HepG2 (cell line): ENCODE data around the gene PPP2R2D. TPM values are rescaled to one million over a fixed set of nuclear protein-coding genes. Genes with fewer than 3 reads are reported as not detected.

Experiments used
- ATAC-seq: fragments of 200-7000 bp; cut with Tn5 transposase; 3 replicates; pipeline ENCODE4 v1.9.1; 2020; ENCODE audit warnings: mild to moderate bottlenecking, moderate library complexity
- BruUV-seq: library from RNA; stranded (reverse); fragments of 400-500 nt; replicated peaks from 2 replicates; lab custom pipeline; 2021; lab: Mats Ljungman, UMichigan
- CTCF ChIA-PET: fragments of 300-600 bp; formaldehyde crosslinking; extraction: SDS; loops from one replicate; lab custom pipeline; 2021; ENCODE audit warnings: low total read pairs, inconsistent platforms, low intra/inter-chr PET ratio; lab: Yijun Ruan, JAX
- POLR2A ChIA-PET: fragments of 350-600 bp; sonication (Branson Sonifier 250); formaldehyde crosslinking; loops from one replicate; lab custom pipeline; 2020; ENCODE audit warnings: antibody characterized with exemption, inconsistent platforms; lab: Yijun Ruan, JAX
- DNase-seq: peaks from one replicate; pipeline ENCODE4 v3.0.0-alpha.2; 2015; ENCODE audit warnings: low spot score
- FAIRE-seq: peaks from 3 replicates; lab custom pipeline; 2011; peaks lifted over from hg19 to GRCh38; lab: Jason Lieb, UNC
- H2AFZ ChIP-seq: one replicate; pipeline ENCODE4 v1.6.1; 2011; ENCODE audit warnings: low read length, inconsistent platforms
- H3K27ac ChIP-seq: fragments of 300-600 bp; 3 replicates; pipeline ENCODE4 v1.8.0; 2011; ENCODE audit warnings: mixed run types, mild to moderate bottlenecking, mixed read lengths, low read length, inconsistent platforms; ENCODE audit not compliant: insufficient read depth; ENCODE audit errors: extremely low read length
- H3K27me3 ChIP-seq, 2 experiments: fragments of 200-600 bp in 1 of 2; 2 replicates in 1 of 2; 3 replicates in 1 of 2; pipeline versions ENCODE4 v1.6.0 to v1.8.0; 2011; ENCODE audit warnings: low read length in 2 of 2, mild to moderate bottlenecking in 2 of 2, moderate library complexity in 2 of 2, inconsistent platforms in 1 of 2; ENCODE audit not compliant: insufficient read depth in 2 of 2, control insufficient read depth in 1 of 2
- H3K36me3 ChIP-seq, 2 experiments: fragments of 200-600 bp in 1 of 2; replicated peaks in 1 of 2; 2 replicates in 1 of 2; 3 replicates in 1 of 2; pipeline versions ENCODE4 v1.5.1 to v1.8.0; 2011; ENCODE audit warnings: low read length in 2 of 2, inconsistent platforms in 1 of 2; ENCODE audit not compliant: insufficient read depth in 2 of 2, control insufficient read depth in 1 of 2
- H3K4me1 ChIP-seq: 2 replicates; pipeline ENCODE4 v1.5.1; 2012; ENCODE audit warnings: low read length, inconsistent platforms; ENCODE audit not compliant: insufficient read depth
- H3K4me2 ChIP-seq: 2 replicates; pipeline ENCODE4 v1.6.0; 2011; ENCODE audit warnings: low read depth, low read length, inconsistent platforms
- H3K4me3 ChIP-seq, 3 experiments: fragments of 200-600 bp in 1 of 3; sonication (generic), shearing (Covaris generic) in 1 of 3; replicated peaks in 1 of 3; 2 replicates each; pipeline ENCODE4 v1.5.1; 2011 to 2016; ENCODE audit warnings: low read length in 3 of 3, inconsistent platforms in 2 of 3, low read depth in 2 of 3, mild to moderate bottlenecking in 2 of 3, control low read depth in 1 of 3, mixed read lengths in 1 of 3; ENCODE audit not compliant: insufficient read depth in 1 of 3
- H3K79me2 ChIP-seq: one replicate; pipeline ENCODE4 v1.6.1; 2011; ENCODE audit warnings: low read length, inconsistent platforms; ENCODE audit not compliant: insufficient read depth
- H3K9ac ChIP-seq: 2 replicates; pipeline ENCODE4 v1.6.0; 2011; ENCODE audit warnings: mild to moderate bottlenecking, low read depth, low read length, inconsistent platforms; ENCODE audit not compliant: insufficient read depth
- H3K9me3 ChIP-seq: 2 replicates; pipeline ENCODE4 v1.5.1; 2012; ENCODE audit warnings: mild to moderate bottlenecking, low read length
- H4K20me1 ChIP-seq: 2 replicates; pipeline ENCODE4 v1.6.0; 2011; ENCODE audit warnings: inconsistent platforms, mild to moderate bottlenecking, low read length, moderate library complexity; ENCODE audit not compliant: insufficient read depth
- CREB1 ChIP-seq, 2 experiments: fragments of 450-650 bp in 1 of 2; IDR thresholded peaks; 2 replicates each; pipeline ENCODE4 v1.6.1; 2016 to 2017; ENCODE audit warnings: control low read depth in 1 of 2, mild to moderate bottlenecking in 1 of 2, missing compliant biosample characterization in 1 of 2, missing genetic modification characterization in 1 of 2
- HNRNPLL ChIP-seq: fragments of 200-400 bp; formaldehyde crosslinking; IDR thresholded peaks from 2 replicates; pipeline ENCODE4 v1.6.1; 2017; ENCODE audit warnings: mild to moderate bottlenecking, low read depth, low read length; ENCODE audit not compliant: poor library complexity, severe bottlenecking
- MED1 ChIP-seq: sonication (generic); formaldehyde crosslinking; IDR thresholded peaks from 2 replicates; pipeline ENCODE4 v1.4.0; 2020; ENCODE audit warnings: missing genetic modification reagents
- MTF1 ChIP-seq: sonication (generic); formaldehyde crosslinking; IDR thresholded peaks from 2 replicates; pipeline ENCODE4 v1.5.0; 2020; ENCODE audit warnings: missing genetic modification reagents
- MXD3 ChIP-seq: IDR thresholded peaks from 2 replicates; pipeline ENCODE4 v1.6.1; 2016; ENCODE audit warnings: mild to moderate bottlenecking, missing biosample characterization, missing genetic modification reagents
- NFIC ChIP-seq: IDR thresholded peaks from 2 replicates; pipeline ENCODE4 v1.6.1; 2012; ENCODE audit warnings: mild to moderate bottlenecking, low read length, inconsistent platforms
- PHF5A ChIP-seq: IDR thresholded peaks from one replicate; pipeline ENCODE4 v1.6.1; 2018; ENCODE audit warnings: low read depth, missing genetic modification reagents; ENCODE audit not compliant: unreplicated experiment
- ZBTB7B ChIP-seq: sonication (generic); formaldehyde crosslinking; IDR thresholded peaks from 2 replicates; pipeline ENCODE4 v1.4.0; 2020; ENCODE audit warnings: missing genetic modification reagents
- ZNF10 ChIP-seq: sonication (generic); formaldehyde crosslinking; IDR thresholded peaks from 2 replicates; pipeline ENCODE4 v1.4.0; 2020; ENCODE audit warnings: mild to moderate bottlenecking, low read depth, missing genetic modification reagents, borderline replicate concordance
- ZNF205 ChIP-seq: IDR thresholded peaks from 2 replicates; pipeline ENCODE4 v1.6.1; 2018; ENCODE audit warnings: missing biosample characterization, missing genetic modification reagents
- ZNF329 ChIP-seq: sonication (generic); formaldehyde crosslinking; IDR thresholded peaks from 2 replicates; pipeline ENCODE4 v1.9.0; 2021; ENCODE audit warnings: low read depth, mild to moderate bottlenecking, missing genetic modification reagents
- ZNF597 ChIP-seq: sonication (generic); formaldehyde crosslinking; IDR thresholded peaks from 2 replicates; pipeline ENCODE4 v1.5.0; 2020; ENCODE audit warnings: missing genetic modification reagents
- ZNF609 ChIP-seq: sonication (generic); formaldehyde crosslinking; IDR thresholded peaks from 2 replicates; pipeline ENCODE4 v1.4.0; 2020; ENCODE audit warnings: mild to moderate bottlenecking, missing genetic modification reagents, borderline replicate concordance
- ZNF747 ChIP-seq: sonication (generic); formaldehyde crosslinking; IDR thresholded peaks from 2 replicates; pipeline ENCODE4 v1.8.1; 2023; ENCODE audit warnings: missing genetic modification reagents, mild to moderate bottlenecking, borderline replicate concordance
- ZZZ3 ChIP-seq: sonication (generic); formaldehyde crosslinking; IDR thresholded peaks from 2 replicates; pipeline ENCODE4 v1.4.0; 2020; ENCODE audit warnings: missing genetic modification reagents, mild to moderate bottlenecking, borderline replicate concordance
- WGBS: methylation state at CpG from one replicate; pipeline ENCODE4 v1.1.6; 2017; ENCODE audit warnings: low lambda C conversion rate; 5-methylcytosine and 5-hydroxymethylcytosine counted together
- in situ Hi-C: cut with HindIII; loops from 2 replicates; pipeline ENCODE4 v1.10.0; 2017; ENCODE audit warnings: low pct_unique_long_range_greater_than_20kb; ENCODE audit not compliant: extremely low pct_ligation_motif_present
- intact Hi-C: fragments of 100-400 bp; cut with micrococcal nuclease; formaldehyde crosslinking; loops from one replicate; pipeline ENCODE4 v1.10.0; 2022; ENCODE audit not compliant: unreplicated experiment
- polyA plus RNA-seq, 8 experiments: library from polyadenylated mRNA; depleted of rRNA in 3 of 8; stranded (reverse) in 7 of 8; unstranded in 1 of 8; fragments of >200 nt; fragmentation: Illumina TruSeq in 4 of 8; extraction: Trizol in 4 of 8; gene quantifications; 2 replicates each; pipeline versions ENCODE4 v1.2.1 to v1.2.3, GENCODE V29; 2011 to 2016; ENCODE audit warnings: low read depth in 4 of 8, missing spikeins in 1 of 8, mixed read lengths in 1 of 8; ENCODE audit not compliant: insufficient read depth in 1 of 8
- total RNA-seq, 5 experiments: library from RNA; depleted of rRNA; stranded (reverse); fragments of >200 nt; fragmentation: Illumina TruSeq; extraction: Trizol; gene quantifications; 2 replicates each; pipeline ENCODE4 v1.2.3, GENCODE V29; 2016; ENCODE audit warnings: low read depth in 1 of 5

PPP2R2D gene
- total and polyA plus RNA-seq, 2 of the 13 experiments (the other 11 are each of a cell fraction or from before 2014, with no cell fraction given) = 32.7 to 33.2 TPM

GRCh38 chr10:131855461-131856401 lies 45.1 kb upstream of the PPP2R2D start (continued):
- TF ChIP-seq ZNF609 (CRISPR knock-in tag) = no peak
- no peak for TF ChIP-seq HNRNPLL

GRCh38 chr10:131856441-131857094 lies 44.2 kb upstream of the PPP2R2D start:
- no TSS peak for BruUV-seq
- Histone ChIP-seq H3K79me2 (no peaks in the 10 kb centered on the region), H3K4me1 (no peaks in the 10 kb centered on the region), H3K9ac (no peak overlapping the region), H3K27me3 (peaks cover 0 to 65% of the 10 kb centered on the region in 2 experiments; a peak in 4 of 5 replicates), H2AFZ (no peak overlapping the region), H3K36me3 (no peaks in the 10 kb centered on the region), H3K4me2 (no peak overlapping the region), H3K4me3 (no peak overlapping the region), H3K9me3 (no peaks in the 10 kb centered on the region), H3K27ac (no peak overlapping the region), H4K20me1 (no peaks in the 10 kb centered on the region)
- no peak for DNase-seq
- WGBS = 20% methylated on average over 16 of the region's 18 CpGs
- peak; percentile 12; the same call in 1 of the 3 replicates for ATAC-seq
- intact Hi-C loops = no loop called here
- ChIA-PET POLR2A (no interaction called here), CTCF (no interaction called here)
- in situ Hi-C loops = no loop called here
- FAIRE-seq = no peak
- TF ChIP-seq ZNF205 (no peak), MTF1 (no peak), PHF5A (no peak), NFIC (no peak), ZZZ3 (no peak), ZBTB7B (CRISPR knock-in tag) (no peak), ZNF329 (CRISPR knock-in tag) (no peak), MXD3 (no peak), ZNF747 (CRISPR knock-in tag) (no peak), MED1 (CRISPR knock-in tag) (no peak), CREB1 (IDR thresholded peaks at IDR 0.05) (no peak), CREB1 (CRISPR knock-in tag; IDR thresholded peaks at IDR 0.05) (no peak), ZNF597 (CRISPR knock-in tag) (no peak), ZNF10 (CRISPR knock-in tag) (no peak)
